ENCODE measurements around the gene TCF4.

- TF ChIP-seq, protein P1, sequence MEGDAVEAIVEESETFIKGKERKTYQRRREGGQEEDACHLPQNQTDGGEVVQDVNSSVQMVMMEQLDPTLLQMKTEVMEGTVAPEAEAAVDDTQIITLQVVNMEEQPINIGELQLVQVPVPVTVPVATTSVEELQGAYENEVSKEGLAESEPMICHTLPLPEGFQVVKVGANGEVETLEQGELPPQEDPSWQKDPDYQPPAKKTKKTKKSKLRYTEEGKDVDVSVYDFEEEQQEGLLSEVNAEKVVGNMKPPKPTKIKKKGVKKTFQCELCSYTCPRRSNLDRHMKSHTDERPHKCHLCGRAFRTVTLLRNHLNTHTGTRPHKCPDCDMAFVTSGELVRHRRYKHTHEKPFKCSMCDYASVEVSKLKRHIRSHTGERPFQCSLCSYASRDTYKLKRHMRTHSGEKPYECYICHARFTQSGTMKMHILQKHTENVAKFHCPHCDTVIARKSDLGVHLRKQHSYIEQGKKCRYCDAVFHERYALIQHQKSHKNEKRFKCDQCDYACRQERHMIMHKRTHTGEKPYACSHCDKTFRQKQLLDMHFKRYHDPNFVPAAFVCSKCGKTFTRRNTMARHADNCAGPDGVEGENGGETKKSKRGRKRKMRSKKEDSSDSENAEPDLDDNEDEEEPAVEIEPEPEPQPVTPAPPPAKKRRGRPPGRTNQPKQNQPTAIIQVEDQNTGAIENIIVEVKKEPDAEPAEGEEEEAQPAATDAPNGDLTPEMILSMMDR (conservative IDR thresholded peaks at IDR 0.05; ENCODE audit: low read length) = no peak
- no peak for TF ChIP-seq EZH2phosphoT487 (IDR thresholded peaks at IDR 0.05; ENCODE audit: borderline replicate concordance, low read depth, low read length)
Observed at GRCh38 chr18:55442561-55442960, 145.4 kb downstream of the TCF4 start.

All from OCI-LY7 (cell line).